ENCODE data around the gene SYNE2.

Gene SYNE2

DNA sequence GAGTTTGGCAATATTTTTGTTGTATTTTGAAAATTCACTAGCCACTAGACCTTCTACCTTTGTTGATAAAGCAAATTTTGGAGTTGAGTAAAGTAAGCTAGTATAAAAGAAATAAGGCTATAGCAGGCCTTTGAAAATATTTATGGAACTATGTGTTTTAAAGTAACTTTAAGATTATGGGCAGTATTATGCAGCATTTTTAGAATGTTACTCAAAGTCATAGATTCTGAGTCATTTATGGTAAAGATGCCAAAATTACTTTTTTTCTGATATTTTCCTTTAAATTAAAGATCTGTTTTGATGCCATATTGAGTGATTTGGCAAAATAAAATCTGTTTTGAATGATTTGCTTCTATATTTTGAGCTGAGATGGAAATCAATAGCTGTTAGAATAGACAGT, 57.2 kb downstream of the SYNE2 start:
- DNase-seq: no peak

DNA sequence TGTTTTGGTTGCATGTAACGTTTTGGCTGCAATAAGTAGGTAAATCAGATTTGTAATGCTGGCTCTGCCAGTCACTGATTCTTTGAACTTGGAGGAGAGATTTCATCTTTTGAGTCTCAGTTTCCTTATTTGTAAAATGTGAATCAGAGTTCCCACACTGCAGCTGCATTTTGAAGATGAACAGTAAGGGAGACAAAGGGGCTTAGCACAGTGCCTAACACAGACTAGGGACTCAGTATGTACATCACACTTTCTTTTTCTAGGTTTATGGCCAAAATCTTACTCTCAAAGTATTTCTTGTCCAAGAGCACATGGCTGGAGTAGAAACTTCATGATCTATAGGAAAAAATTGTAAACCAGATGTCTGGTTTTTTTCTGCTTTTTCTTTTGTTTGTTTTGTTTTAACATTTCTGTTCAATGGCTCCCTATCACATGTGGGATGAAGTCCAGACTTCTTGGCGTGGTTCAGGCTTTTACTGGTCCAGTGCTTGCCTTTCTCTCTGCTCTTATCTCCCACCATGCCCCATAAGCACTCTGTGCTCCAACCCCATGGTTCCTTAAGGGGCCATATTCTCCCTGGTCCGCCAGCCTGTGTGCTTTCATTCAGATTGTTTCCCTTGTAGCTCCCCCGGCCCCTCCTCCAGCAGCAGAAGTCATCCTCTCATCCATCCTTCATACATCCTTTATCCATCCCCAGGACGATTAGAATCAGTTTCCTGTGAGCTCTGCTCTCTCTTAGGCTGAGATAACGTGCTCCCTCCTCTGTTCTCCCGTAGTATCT, 58.0 kb downstream of the SYNE2 start:
- peak; percentile 45 for DNase-seq

DNA sequence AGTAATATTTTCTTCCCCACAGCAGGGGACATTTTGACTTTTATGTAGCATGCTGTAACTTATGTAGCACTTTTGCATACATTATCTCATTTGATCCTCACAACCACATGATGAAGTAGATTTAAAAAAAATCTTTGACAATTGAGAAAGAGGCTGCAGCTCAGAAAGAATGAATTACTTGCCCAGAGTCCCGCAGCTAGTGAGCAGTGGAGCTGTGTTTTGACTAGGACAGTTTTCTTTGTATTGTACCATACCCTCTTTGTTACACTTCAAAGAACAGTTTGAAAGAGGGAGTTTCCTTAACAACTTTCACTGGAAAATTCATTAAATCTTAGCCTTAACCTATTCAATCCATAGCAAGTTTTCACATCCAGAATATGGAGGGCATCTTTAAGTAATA, 58.6 kb downstream of the SYNE2 start:
- no peak for DNase-seq

DNA sequence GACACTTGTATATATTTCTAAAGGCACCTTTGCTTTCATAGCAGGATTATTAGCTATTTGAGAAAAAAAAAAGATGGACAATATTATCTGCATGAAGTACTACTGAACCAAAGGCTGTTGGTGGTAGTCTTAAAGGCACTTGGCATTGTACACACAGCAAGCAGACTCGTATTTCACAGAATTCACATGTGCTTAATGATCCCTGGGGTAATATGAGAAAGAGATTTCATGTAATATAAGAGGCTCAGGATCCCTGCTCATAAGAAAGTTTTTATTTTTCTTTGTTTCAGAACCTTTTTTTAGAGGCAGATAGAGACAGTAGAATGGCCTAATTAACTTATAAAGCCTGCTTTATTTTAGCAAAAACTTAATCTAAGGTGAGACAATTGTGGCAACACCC, 59.5 kb downstream of the SYNE2 start:
- no peak for DNase-seq

DNA sequence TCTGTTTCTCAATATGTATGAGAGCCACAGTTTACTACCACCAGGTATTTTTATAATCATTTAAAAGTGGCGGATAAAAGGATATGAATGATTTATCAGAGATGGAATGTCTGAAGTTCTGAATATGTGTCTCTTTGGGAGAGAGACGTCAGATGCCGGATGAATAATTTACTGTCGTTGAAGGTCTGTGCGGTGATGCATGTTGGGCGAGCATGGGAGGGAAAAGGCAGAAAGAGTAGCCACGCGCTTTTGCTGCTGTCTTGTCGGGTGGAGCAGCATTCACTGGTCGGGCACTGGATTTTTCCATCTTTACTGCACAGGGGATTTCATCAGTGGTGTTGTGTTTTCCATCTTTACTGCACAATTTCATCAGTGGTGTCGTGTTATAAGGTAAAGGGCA, 65.6 kb downstream of the SYNE2 start:
- no peak for DNase-seq

DNA sequence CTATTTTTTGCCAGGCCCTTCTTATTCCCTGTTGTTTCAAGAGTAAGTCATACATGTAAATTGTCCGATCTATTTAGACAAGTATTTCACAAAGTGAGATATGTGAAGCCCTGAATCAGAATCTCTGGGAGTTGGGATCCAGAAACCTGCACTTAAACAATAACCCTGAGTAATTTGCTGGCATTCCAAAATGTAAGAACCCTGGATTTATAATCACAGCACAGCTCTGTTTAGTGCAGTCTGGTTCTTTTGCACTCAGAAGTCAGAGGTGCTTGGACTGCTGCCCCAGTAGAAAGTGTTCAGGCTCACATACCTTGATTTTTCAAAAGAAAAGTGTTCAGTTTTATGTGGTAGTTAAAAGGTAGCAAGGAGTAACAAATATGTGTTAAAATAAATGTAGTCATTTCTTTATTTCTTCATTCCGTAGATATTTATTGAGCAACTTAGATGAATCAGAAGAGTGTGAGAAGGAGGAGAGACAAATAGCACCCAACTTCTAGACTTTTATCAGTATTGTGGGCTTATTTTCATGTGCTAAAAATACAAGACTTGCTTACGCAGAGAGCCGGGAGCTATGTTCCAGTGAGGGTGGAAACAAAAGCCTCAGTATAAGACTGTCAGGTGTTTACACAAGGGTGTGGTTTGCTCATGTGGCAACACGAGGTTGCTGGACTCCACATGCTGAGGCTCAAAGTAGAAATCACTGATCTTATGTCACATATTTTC, 70.1 kb downstream of the SYNE2 start:
- DNase-seq: no peak

DNA sequence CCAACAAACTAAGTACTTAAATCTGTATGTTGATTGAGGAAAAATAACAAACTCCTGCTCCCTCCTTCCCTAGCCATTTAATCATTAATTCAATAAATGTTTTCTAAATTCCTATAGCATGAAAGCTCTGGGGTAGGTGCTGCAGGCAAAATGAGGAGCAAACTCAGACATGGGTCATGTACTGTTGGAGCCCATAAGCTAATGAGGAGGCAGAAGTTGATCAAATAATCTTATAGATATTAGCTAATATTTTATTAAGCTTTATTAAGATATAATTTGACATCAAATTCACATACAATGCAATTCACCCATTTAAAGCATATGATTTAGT, 70.6 kb downstream of the SYNE2 start:
- no peak for DNase-seq

DNA sequence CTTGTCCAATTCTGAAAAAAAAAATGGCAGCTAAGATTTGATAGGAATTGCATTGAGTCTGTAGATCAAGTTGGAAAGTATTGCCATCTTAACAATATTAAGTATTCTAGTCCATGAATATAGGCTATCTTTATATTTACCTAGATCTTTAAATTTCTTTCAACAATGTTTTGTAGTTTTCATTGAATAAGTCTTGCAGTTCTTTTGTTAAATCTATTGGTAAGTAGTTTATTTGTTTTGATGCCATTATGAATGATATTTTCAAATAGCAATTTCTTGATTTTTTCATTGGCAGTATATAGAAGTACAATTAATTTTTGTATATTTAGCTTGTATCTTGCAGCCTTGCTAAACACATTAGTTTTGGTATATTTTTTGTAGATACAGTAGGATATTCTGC, 71.6 kb downstream of the SYNE2 start:
- DNase-seq: no peak

DNA sequence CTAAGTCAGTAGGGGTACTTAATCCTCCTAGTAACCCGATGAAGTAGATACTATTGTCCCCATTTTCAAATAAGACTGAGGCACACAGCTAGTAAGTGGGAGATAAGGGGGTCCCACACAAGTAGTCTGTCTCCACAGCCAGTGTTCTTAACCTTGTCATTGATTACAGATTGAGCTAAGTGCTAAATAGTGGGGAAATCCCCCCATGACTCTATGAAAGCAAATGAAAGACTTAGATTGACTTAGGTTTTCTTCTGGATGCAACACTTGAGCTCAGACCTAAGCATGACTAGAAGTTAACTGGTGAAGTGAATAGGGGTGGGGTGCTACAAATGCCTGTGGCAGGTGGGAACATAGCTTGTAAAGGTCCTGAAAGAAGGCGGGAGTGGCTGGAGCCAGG, 73.8 kb downstream of the SYNE2 start:
- no peak for DNase-seq

DNA sequence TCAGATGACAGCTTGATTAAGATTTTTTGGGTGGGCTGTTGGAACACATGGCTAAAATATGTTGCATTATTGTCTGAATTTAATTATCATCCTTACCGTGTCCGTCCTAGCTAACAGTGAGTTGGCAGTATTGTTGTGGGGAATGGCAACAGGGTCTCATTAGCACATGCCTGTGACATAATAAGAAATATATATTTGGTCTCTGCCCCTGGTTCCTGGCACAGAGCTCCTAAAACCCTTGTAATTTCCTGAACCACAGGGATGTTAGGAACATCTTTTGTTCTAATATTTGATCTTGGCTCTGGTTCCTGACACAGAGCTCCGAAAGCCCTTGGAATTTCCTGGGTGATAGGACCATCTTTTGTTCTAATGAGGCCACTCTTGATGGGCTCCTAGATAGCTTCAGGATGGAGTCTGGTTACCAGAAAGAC, 76.0 kb downstream of the SYNE2 start:
- no peak for DNase-seq

DNA sequence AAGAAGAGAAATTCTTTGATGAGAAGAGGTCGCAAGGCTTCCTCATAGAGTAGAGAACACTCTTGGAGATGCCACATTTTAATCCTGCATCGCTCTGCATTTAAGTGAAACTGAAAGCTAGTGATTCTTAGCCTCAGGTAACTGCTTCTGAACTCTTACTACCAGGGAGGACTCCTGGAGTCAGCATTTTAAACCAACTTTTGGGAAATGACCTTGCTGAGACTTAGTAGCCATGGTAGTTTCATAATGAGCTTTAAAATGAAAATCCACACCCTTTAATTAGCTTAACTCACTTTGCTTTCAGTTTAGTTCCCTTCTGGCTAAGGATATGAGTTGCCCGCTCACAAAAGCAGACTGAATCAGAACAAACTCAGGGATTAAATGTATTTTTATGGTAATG, 80.3 kb downstream of the SYNE2 start:
- DNase-seq: peak; percentile 52

DNA sequence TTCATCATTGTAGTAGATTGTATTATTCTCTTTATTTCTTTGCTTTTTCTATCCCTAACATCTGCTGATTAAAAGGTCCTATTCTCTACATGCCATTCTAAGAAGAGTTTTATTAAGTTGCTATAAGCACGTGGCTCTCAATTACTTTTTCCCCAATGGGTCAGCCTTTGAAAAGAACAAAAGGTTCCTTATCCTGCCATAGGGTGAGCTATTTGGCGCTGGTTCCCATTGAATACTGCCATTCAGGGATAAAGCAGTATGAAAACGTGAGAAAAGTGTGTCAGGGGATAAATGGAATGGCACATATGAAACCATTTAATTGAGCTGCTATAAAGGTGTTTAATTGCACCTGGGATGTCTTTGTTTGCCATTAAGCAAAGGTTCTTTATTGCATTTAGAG, 80.9 kb downstream of the SYNE2 start:
- DNase-seq: no peak

DNA sequence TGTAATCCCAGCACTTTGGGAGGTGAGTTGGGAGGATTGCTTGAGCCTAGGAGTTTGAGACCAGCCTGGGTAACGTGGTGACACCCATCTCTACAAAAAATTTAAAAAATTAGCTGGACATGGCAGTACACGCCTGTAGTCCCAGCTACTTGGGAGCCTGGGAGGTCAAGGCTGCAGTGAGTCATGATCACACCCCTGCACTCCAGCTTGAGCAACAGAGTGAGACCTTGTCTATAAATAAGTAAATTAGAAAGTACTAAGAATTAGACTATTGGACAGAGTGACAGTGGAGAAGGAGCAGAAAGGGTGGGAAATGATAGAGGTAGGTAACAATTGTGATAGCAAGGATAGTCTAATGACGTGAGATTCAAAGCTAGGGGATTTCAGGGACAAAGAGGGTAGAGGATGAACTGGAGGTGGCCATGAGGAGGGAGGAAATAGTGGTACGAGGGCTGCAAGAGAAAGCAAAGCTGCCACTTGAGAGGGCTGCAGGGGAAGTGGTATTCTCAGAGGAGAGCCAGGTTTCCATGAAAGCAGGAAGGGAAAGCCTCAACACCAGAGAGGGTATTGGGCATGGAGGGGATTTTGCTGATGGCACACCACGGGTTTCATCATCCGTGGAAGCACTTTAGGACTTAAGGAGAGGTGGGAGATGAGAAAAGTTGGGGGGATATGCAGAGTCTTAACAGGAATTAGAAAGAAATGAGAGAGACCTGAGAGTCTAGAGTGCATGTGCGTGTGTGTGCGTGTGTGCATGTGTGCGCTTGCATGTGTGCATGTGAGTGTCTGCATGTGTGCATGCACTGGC, 85.6 kb downstream of the SYNE2 start:
- DNase-seq: peak; percentile 54

DNA sequence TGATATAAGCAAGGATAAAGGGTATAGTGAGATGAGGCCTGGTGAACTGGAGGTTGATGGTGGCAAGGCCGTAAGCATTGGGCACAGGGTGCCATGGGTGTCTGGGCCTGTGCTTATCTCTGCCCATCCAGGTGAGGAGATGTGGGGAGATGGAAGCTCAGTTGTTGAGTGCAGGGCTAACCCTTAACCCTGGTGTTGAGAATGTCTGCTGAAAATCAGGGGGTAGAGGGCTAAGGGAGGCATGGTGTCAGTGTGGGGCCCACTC, 86.1 kb downstream of the SYNE2 start:
- no peak for DNase-seq

DNA sequence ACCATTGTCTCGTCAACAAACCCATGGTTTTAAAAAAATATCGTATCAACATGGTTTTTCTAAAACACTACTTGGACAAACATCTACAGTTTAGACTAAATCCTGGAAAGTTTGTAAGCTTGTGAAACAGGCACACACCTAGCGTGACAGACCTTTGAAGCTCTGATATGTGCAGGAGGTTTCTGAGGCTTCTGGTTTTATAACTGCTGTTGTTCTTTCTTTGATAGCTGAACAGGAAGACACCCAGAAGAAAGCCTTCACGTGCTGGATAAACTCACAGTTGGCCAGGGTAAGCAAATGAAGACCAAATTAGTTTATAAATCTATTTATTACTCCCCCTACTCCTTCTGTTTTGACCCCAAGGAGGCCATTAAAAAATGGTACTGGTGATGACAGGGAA, 87.6 kb downstream of the SYNE2 start:
- peak; percentile 50 for DNase-seq

DNA sequence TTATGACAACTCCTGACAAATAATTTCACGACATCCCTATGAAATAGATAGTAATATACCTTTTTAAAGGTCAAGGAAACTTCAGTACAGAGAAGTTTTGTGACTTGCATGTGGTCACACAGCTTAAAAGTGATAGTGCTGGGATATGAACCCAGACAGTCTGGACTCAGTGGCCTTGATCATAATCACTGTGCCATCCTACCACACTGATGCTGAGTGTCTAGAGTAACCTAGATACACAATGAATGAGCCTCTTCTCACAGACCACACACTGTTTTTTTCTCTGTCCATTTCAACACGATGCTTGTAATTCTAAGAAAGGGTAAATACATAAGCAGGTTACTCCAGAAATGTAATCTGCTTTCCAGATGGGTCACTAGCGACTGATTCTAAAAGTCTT, 88.2 kb downstream of the SYNE2 start:
- DNase-seq: peak; percentile 23

DNA sequence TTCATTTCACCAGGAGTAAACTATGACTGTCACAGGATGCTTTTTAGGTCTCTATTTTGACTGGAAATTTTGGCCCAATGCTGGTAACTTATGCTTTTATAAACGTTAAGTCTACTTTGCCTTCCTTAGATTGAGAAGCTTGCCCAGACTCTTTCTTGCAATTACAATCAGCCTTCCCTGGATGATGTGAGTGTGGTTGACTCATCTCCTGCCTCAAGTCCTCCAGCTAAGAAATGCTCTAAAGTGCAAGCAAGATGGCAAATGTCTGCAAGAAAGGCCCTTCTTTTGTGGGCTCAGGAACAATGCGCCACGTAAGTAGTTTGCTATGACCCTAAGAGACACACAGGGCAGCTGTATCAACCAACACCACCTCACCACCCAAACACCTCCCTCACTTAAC, 96.9 kb downstream of the SYNE2 start:
- DNase-seq: no peak

DNA sequence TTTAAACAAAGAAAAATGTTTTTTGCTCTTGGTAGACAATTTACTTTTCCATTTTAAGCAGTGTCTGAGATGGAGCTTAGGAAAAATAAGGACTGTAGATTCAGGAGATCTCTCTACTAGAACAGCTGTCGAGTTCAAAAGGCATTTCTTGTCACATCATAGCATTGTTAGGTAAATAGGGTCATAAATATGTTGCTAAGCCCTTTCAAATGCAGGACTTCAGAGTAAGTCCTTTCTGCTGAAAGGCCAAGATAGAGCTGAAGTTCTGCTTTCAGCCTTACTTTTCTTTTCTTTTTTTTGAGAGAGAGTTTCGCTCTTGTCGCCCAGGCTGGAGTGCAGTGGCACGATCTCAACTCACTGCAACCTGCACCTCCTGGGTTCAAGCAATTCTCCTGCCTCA, 98.2 kb downstream of the SYNE2 start:
- DNase-seq: no peak

DNA sequence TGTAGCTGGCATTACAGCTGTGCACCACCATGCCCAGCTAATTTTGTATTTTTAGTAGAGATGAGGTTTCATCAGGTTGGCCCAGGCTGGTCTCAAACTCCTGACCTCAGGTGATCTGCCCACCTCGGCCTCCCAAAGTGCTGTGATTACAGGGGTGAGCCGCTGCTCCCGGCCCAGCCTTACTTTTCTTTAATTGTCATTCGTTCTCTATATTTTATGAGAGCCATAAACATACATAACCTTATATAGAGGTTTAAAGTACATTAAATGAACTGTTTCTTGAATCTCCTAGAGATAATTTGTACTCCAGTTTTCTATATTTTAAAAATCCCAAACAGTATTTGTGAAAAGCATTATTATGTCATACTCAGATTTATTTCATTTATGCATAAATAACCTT, 98.6 kb downstream of the SYNE2 start:
- DNase-seq: no peak

DNA sequence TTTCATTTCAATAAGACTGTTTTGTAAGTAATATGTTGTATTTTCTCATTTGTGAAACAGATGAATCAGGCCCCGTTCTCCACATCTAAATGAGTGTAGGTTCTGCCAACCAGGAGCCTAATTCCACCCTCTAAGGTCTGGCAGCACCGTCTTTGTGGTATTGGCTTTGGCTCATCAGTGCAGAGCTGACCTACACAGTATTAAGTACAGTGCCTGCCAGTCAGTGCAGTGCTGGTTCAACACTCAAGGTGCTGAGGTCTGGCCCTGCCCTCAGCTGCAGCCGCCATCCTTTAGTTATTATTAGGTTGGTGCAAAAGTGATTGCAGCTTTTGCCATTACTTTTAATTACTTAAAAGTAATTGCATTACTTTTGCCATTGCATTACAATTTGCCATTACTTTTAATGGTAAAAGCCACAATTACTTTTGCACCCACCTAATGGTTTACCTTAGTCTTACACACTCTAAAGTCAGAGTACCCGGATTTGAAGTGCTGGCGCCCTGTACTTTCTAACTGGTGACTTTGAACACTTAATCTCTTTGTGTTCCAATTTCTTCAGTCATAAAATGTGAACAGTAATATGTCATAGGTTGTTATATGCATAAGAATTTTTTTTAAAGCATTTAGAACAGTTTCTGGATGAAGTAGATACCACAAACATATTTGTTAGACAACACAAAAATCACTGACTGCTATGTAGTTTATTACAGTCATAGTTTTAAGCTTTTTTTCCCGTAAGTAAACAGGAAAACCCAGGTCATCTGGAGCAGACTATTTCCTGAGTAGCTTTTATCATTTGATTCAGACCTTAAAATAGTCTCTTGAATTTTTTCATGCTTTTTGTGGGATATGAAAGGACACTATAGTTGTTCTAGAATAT, 99.5 kb downstream of the SYNE2 start:
- no peak for DNase-seq

DNA sequence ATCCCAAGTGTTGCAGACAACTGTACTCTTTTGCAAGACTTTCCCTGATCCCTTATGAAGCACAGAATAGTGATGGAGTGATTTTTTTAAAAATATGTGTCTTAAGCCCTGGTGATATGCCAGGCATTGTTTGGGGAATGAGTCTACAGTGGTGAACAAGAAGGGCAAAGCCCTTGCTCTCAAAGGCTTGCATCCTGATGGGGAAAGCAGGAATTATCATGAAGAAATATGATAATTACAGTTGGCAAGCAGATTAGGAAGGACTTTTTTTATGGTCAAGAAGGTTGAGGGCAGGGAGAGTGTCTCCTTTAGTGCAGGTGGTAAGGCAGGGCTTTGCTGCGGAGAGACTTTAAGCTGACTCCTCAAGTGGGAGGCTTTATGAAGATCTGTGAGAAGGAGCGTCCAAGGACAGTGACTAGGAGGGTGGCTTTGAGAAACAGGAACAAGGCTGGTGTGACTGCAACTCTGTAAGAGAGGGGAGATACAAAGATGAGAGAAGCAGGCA, 100.2 kb downstream of the SYNE2 start:
- DNase-seq: no peak

DNA sequence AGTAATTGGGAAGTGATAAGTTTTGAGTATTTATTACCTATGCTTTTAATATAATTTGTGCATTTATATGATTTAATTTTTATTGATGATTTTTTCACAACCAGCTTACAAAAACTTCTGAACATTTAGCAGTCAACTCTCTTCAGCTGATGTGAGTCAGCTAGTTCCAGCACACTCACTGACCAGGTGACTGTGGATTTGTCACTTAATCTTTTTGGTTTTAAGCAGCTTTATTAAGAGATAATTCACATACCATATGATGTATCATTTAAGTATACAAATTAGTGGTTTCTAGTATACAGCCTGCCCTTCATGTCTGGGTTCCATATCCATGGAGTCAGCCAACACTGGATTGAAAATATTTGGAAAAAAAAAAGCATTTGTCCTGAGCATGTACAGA, 103.5 kb downstream of the SYNE2 start:
- DNase-seq: no peak

All from activated CD4-positive, alpha-beta T cell treated with anti-CD3 and anti-CD28 coated beads, Interleukin-2, Interleukin-6, amounts not matched to agents 100 ng/mL and 50 ng/mL, durations not matched to agents 16 hours and 8 hours (primary cell).